WTC11 (cell line): ENCODE data around the gene CHRNE. TPM values are rescaled to one million over a fixed set of nuclear protein-coding genes. Genes with fewer than 3 reads are reported as not detected.
A peak's percentile ranks its signal among the peaks of the same experiment; 100 is the strongest.

ENCODE experiments used
- AR ChIP-seq: fragments of 250-450 bp; sonication (Bioruptor Pico); IDR thresholded peaks from 2 replicates; pipeline ENCODE4 v1.9.0; 2021; ENCODE audit warnings: mild to moderate bottlenecking
- CTCF ChIP-seq: fragments of 200-600 bp; IDR thresholded peaks from 2 replicates; pipeline ENCODE4 v1.8.0; 2022; ENCODE audit warnings: antibody characterized with exemption
- HMGA2 ChIP-seq: fragments of 250-450 bp; sonication (Bioruptor Pico); IDR thresholded peaks from 2 replicates; pipeline ENCODE4 v1.4.0; 2021; ENCODE audit warnings: mild to moderate bottlenecking, moderate library complexity
- HMGXB4 ChIP-seq: sonication (generic); formaldehyde crosslinking; IDR thresholded peaks from 2 replicates; pipeline ENCODE4 v1.8.1; 2023; ENCODE audit warnings: mild to moderate bottlenecking, moderate library complexity, missing genetic modification reagents
- IRF1 ChIP-seq: sonication (generic); formaldehyde crosslinking; IDR thresholded peaks from 2 replicates; pipeline ENCODE4 v1.8.0; 2023; ENCODE audit warnings: missing genetic modification reagents
- NFE2L1 ChIP-seq: sonication (generic); formaldehyde crosslinking; IDR thresholded peaks from 2 replicates; pipeline ENCODE4 v1.8.1; 2023; ENCODE audit warnings: missing genetic modification reagents
- OVOL2 ChIP-seq: fragments of 250-450 bp; sonication (Bioruptor Pico); IDR thresholded peaks from 2 replicates; pipeline ENCODE4 v1.9.0; 2021; ENCODE audit warnings: mild to moderate bottlenecking, borderline replicate concordance
- PRDM15 ChIP-seq: sonication (generic); formaldehyde crosslinking; IDR thresholded peaks from 2 replicates; pipeline ENCODE4 v1.8.0; 2022; ENCODE audit warnings: missing genetic modification reagents
- PREB ChIP-seq: sonication (generic); formaldehyde crosslinking; IDR thresholded peaks from 2 replicates; pipeline ENCODE4 v1.8.1; 2022; ENCODE audit warnings: mild to moderate bottlenecking, missing genetic modification reagents, moderate library complexity, borderline replicate concordance
- RELA ChIP-seq: sonication (generic); formaldehyde crosslinking; IDR thresholded peaks from 2 replicates; pipeline ENCODE4 v1.8.1; 2022; ENCODE audit warnings: missing genetic modification reagents, mild to moderate bottlenecking, borderline replicate concordance
- RORB ChIP-seq: fragments of 250-450 bp; sonication (Bioruptor Pico); IDR thresholded peaks from 2 replicates; pipeline ENCODE4 v1.9.0; 2021; ENCODE audit warnings: mild to moderate bottlenecking
- SMAD3 ChIP-seq: sonication (generic); formaldehyde crosslinking; IDR thresholded peaks from 2 replicates; pipeline ENCODE4 v1.8.0; 2022; ENCODE audit warnings: missing genetic modification reagents, mild to moderate bottlenecking, borderline replicate concordance
- ZMAT4 ChIP-seq: fragments of 250-450 bp; sonication (Bioruptor Pico); IDR thresholded peaks from 2 replicates; pipeline ENCODE4 v1.9.0; 2021; ENCODE audit warnings: mild to moderate bottlenecking
- ZNF416 ChIP-seq: fragments of 250-450 bp; sonication (Bioruptor Pico); IDR thresholded peaks from 2 replicates; pipeline ENCODE4 v1.9.0; 2021; ENCODE audit warnings: mild to moderate bottlenecking, inconsistent platforms
- total RNA-seq: library from RNA; stranded (reverse); gene quantifications from 3 replicates; pipeline ENCODE4 v1.2.3, GENCODE V29; 2021

CHRNE gene
- total RNA-seq, 1 experiment from 2014 or later, result 0.70 TPM

GRCh38 chr17:4949321-4950074, 46.6 kb upstream of the CHRNE start (continued):
- TF ChIP-seq CTCF (no peak), PRDM15 (no peak), SMAD3 (no peak), HMGA2 (CRISPR knock-in tag) (no peak), AR (CRISPR knock-in tag) (no peak), OVOL2 (CRISPR knock-in tag) (no peak), RELA (CRISPR knock-in tag) (no peak), IRF1 (CRISPR knock-in tag) (0 out of 2 replicates have a peak, but pooled peaks have one; percentile 27), HMGXB4 (no peak; the same call in 1 of the 2 replicates), ZNF416 (0 out of 2 replicates have a peak, but pooled peaks have one; percentile 21), PREB (CRISPR knock-in tag) (no peak), RORB (CRISPR knock-in tag) (no peak), ZMAT4 (CRISPR knock-in tag) (no peak), NFE2L1 (0 out of 2 replicates have a peak, but pooled peaks have one; percentile 28)
